ENCODE results near the gene CDA. TPM values are rescaled to one million over a fixed set of nuclear protein-coding genes. Genes with fewer than 3 reads are reported as not detected.
"Not testable (repeated sequence)": the region's sequence is repeated elsewhere in the genome, so short reads cannot be mapped to it uniquely, and the experiment has no call there.

Gene CDA
- total RNA-seq, 1 donor from 2014 or later, result not detected

DNA sequence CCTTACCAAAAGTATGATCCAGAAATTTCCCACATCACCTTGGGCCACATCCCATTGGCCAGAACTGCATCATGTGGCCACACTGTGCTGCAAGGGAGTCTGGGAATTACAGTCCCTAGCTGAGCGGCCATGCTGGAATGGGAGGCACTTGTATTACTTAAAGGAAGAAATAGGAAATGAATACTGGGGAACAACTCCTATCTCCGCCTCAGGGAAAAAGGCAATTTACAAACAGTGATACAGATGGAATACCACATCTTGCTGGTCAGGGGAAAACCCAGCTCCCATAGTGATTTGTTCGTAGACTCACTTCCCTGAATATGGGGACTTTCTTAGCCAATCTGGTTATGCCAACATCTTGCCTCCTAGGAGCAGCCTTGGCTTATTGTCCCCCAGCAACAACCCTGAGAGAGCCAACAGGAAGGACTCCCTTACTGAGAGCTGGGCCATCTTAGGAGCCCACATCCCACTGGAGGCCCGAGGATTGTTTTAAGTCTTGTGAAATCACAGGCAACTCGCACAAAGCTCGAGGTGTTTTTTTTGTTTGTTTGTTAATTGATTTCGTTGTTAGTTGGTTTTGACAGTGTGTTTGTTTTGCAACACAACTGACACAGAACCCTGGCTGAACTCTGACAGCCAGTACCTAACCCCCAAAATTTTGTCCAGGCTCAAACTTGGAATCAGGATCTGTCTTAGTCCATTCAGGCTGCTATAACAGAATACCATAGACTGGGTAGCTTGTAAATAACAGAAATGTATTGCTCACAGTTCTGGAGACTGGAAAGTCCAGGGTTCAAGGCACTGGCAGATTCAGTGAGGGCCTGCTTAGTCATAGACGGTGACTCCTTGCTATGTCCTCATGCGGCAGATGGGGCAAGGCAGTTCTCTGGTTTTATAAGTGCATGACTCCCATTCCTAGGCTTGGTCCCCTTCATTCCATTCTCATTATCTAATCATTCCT, 14.9 kb downstream of the CDA start:
- H3K27ac Mint-ChIP-seq, result no peak overlapping the region
- ChIA-PET CTCF (no interaction called here), POLR2A (no interaction called here)
- intact Hi-C loops (cut with micrococcal nuclease), result no loop called here
- TF ChIP-seq, protein P1, sequence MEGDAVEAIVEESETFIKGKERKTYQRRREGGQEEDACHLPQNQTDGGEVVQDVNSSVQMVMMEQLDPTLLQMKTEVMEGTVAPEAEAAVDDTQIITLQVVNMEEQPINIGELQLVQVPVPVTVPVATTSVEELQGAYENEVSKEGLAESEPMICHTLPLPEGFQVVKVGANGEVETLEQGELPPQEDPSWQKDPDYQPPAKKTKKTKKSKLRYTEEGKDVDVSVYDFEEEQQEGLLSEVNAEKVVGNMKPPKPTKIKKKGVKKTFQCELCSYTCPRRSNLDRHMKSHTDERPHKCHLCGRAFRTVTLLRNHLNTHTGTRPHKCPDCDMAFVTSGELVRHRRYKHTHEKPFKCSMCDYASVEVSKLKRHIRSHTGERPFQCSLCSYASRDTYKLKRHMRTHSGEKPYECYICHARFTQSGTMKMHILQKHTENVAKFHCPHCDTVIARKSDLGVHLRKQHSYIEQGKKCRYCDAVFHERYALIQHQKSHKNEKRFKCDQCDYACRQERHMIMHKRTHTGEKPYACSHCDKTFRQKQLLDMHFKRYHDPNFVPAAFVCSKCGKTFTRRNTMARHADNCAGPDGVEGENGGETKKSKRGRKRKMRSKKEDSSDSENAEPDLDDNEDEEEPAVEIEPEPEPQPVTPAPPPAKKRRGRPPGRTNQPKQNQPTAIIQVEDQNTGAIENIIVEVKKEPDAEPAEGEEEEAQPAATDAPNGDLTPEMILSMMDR (IDR thresholded peaks at IDR 0.05), result no peak
- no peaks in the 10 kb centered on the region for H3K36me3 Mint-ChIP-seq (ENCODE audit: low read depth)
- H3K27me3 Mint-ChIP-seq, result peaks cover 8% of the 10 kb centered on the region
- no peak overlapping the region for H3K4me3 Mint-ChIP-seq
- DNase-seq (no peak), ATAC-seq (ENCODE audit: low read depth) (no peak)
- H3K4me1 Mint-ChIP-seq, result no peaks in the 10 kb centered on the region
- peaks cover 2% of the 10 kb centered on the region for H3K9me3 Mint-ChIP-seq

DNA sequence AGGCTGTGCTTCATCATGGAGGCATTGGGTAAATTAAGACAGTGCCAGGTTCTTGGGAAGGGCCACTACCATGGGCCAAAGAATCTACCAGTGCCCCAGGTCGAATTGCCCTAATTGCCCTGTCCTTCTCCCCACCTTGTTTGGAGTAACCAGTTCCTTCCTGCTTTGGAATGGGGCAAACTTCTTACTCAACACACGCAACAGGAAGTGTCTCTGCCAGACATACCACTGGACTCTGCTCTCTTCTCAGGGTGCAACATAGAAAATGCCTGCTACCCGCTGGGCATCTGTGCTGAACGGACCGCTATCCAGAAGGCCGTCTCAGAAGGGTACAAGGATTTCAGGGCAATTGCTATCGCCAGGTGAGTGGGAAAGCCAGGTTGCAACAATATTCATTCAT, 15.8 kb downstream of the CDA start:
- H3K36me3 Mint-ChIP-seq (ENCODE audit: low read depth), result no peaks in the 10 kb centered on the region
- CTCF ChIA-PET, result no interaction called here
- peaks cover 8% of the 10 kb centered on the region for H3K27me3 Mint-ChIP-seq
- ATAC-seq (ENCODE audit: low read depth) (no peak), DNase-seq (no peak)
- intact Hi-C loops (cut with micrococcal nuclease), result no loop called here
- POLR2A ChIA-PET, result no interaction called here
- no peaks in the 10 kb centered on the region for H3K4me1 Mint-ChIP-seq
- H3K4me3 Mint-ChIP-seq, result no peak overlapping the region
- TF ChIP-seq, protein P1 (IDR thresholded peaks at IDR 0.05), result no peak
- H3K9me3 Mint-ChIP-seq, result no peaks in the 10 kb centered on the region
- no peak overlapping the region for H3K27ac Mint-ChIP-seq

DNA sequence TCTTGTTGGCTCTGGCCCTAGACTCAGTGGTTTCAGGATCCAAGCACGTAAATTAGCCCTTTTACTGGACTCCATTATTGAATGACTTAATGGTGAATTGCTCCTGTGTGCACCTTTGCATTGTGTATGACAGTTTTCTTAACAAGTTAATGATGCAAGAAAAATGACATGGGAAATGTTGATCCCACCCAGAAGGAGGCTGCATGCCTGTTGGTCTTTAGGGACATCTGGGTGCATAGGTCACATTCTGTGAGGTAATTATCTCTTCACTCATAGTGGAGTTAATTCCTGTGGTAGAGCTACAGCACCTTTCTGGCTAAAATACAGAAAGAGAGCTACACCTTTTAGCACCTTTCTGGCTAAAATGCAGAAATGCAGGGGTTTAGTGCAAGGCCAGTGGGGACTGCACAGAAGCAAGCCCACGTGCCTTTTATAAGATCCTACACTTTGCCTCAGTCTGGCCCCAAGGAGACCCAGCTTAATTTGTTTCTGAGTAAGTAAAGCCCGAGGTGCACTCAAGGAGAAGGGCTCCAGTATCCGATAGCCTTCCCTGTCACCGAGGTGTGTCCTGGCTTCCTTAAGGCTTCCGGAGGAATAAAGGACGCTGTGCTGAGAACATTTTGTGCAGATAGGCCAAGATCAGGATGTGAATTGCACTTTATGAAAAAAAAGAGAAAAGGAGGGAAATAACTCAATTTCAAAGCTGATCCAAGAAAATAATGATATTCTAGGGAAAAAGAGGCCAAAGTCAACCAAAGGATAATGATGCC, 18.1 kb downstream of the CDA start:
- CTCF ChIA-PET, result not testable (repeated sequence)

DNA sequence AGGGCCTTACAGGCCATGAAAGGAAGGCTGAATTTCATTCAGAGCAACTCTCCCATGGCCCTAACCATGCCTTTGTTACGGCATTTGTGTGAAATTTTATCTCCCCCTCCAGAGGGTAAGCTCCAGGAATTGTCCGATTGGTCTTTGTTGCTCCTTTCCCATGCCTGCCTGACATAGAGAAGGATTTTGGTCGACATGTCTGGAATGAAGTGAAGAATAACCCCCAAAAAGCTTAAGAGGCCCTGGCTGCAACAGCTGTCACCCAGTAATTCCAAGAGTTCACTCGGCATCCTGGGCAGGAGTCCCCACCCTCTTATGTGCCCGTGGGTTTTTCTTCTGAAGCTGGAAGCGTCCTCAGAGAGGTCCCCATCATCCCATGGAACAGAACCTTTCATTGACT, 20.6 kb downstream of the CDA start:
- Mint-ChIP-seq H3K4me3 (no peak overlapping the region), H3K4me1 (no peaks in the 10 kb centered on the region), H3K27ac (no peak overlapping the region), H3K27me3 (peaks cover 6% of the 10 kb centered on the region), H3K9me3 (no peaks in the 10 kb centered on the region), H3K36me3 (ENCODE audit: low read depth) (no peaks in the 10 kb centered on the region)
- intact Hi-C loops (cut with micrococcal nuclease), result no loop called here
- TF ChIP-seq, protein P1 (IDR thresholded peaks at IDR 0.05), result no peak
- POLR2A ChIA-PET, result no interaction called here
- DNase-seq (no peak), ATAC-seq (ENCODE audit: low read depth) (no peak)
- CTCF ChIA-PET, result no interaction called here

More for the DNA sequence above, 18.1 kb downstream of the CDA start:
- H3K27me3 Mint-ChIP-seq; ATAC-seq (ENCODE audit: low read depth); H3K9me3 Mint-ChIP-seq; H3K27ac Mint-ChIP-seq; H3K4me3 Mint-ChIP-seq; POLR2A ChIA-PET; H3K4me1 Mint-ChIP-seq; H3K36me3 Mint-ChIP-seq (ENCODE audit: low read depth); DNase-seq; intact Hi-C loops (cut with micrococcal nuclease): not testable (repeated sequence)

DNA sequence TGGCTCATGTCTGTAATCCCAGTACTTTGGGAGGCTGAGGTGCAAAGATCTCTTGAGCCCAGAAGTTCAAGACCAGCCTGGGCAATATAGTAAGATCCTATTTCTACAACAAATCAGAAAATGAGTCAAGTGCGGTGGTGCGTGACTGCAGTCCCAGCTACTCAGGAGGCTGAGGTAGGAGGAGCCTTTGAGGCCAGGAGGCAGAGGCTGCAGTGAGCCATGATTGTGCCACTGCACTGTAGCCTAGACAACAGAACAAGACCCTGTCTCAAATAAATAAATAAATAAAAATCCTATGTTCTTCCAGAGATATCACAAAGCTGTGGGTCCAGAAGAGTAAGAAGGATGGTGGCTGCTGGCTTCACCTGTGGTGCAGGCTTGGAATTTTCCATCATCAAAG, 22.1 kb downstream of the CDA start:
- no peak for DNase-seq
- intact Hi-C loops (cut with micrococcal nuclease), result no loop called here
- H3K36me3 Mint-ChIP-seq (ENCODE audit: low read depth), result no peaks in the 10 kb centered on the region
- no peak overlapping the region for H3K27ac Mint-ChIP-seq
- POLR2A ChIA-PET, result interaction anchor here (0.6 kb wide), 1 partner anchor 86 kb away, joined by 3 read pairs; no protein-coding TSS in a partner anchor
- no peak for ATAC-seq (ENCODE audit: low read depth)
- H3K27me3 Mint-ChIP-seq, result peaks cover 7% of the 10 kb centered on the region
- CTCF ChIA-PET, result no interaction called here
- H3K9me3 Mint-ChIP-seq, result no peaks in the 10 kb centered on the region
- H3K4me1 Mint-ChIP-seq, result no peaks in the 10 kb centered on the region
- TF ChIP-seq, protein P1 (IDR thresholded peaks at IDR 0.05), result no peak
- H3K4me3 Mint-ChIP-seq, result no peak overlapping the region

Data from activated B cell treated with CpG ODN at 0.5 μM for 24 hours (primary cell).